PFSK-1 (cell line): ENCODE results near the gene FAM168A.

Experiments used
- FOXP2 ChIP-seq: optimal IDR thresholded peaks from 2 replicates; pipeline ENCODE3; 2011; ENCODE audit warnings: borderline replicate concordance, control low read depth, inconsistent platforms; ENCODE audit not compliant: insufficient read depth; ENCODE audit errors: extremely low read length, extremely low read depth
- POLR2AphosphoS5 ChIP-seq: IDR thresholded peaks from 2 replicates; pipeline ENCODE4 v1.6.1; 2012; ENCODE audit warnings: low read depth, mild to moderate bottlenecking, control low read depth, low read length, moderate library complexity
- SIN3A ChIP-seq: IDR thresholded peaks from 2 replicates; pipeline ENCODE4 v1.6.1; 2012; ENCODE audit warnings: mild to moderate bottlenecking, low read length, moderate library complexity, borderline replicate concordance; ENCODE audit not compliant: insufficient read depth
- TAF1 ChIP-seq: IDR thresholded peaks from 2 replicates; pipeline ENCODE4 v1.6.1; 2012; ENCODE audit warnings: low read length, control low read depth, borderline replicate concordance; ENCODE audit not compliant: insufficient read depth
- TF ChIP-seq, protein P1 (sequence below), 2 experiments: IDR thresholded peaks; 2 replicates each; pipeline versions ENCODE4 v1.6.1 to v1.8.0; 2011 to 2012; ENCODE audit warnings: low read depth in 2 of 2, low read length in 2 of 2, control low read depth in 1 of 2, inconsistent platforms in 1 of 2, mild to moderate bottlenecking in 1 of 2, moderate library complexity in 1 of 2; ENCODE audit not compliant: insufficient read depth in 1 of 2

FAM168A gene

DNA sequence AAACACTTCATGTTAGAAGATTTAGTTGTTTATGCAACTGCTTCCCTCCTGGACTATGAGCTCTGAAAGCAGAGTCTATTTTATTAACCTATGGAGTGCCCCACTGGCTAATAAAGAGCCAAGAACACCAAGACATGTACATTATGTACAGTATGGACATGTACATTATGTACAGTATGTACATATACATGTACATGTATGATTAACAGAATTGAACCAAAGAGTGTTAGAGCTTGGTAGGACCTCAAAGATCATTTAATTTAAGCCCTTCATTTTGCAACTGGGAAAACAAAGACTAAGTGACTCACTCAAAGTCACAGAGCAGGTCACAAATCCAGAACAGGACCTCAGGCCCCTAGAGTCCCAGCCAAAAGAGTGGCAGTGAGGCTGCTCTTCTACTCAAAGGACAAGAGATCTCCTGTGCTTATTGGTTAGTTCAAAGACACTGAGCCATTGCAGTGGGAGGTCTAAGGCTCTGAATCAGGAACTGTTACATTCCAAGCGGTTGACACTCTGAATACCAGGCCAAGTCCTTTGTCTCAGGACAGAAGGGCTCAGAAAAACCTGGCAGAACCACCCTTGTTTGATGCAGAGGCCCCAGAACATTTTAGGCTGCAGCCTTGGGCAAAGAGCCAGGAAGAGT, 103.8 kb downstream of the FAM168A start:
- no peak for TF ChIP-seq TAF1
- TF ChIP-seq SIN3A, result no peak
- no peak for TF ChIP-seq POLR2AphosphoS5
- TF ChIP-seq, protein P1, sequence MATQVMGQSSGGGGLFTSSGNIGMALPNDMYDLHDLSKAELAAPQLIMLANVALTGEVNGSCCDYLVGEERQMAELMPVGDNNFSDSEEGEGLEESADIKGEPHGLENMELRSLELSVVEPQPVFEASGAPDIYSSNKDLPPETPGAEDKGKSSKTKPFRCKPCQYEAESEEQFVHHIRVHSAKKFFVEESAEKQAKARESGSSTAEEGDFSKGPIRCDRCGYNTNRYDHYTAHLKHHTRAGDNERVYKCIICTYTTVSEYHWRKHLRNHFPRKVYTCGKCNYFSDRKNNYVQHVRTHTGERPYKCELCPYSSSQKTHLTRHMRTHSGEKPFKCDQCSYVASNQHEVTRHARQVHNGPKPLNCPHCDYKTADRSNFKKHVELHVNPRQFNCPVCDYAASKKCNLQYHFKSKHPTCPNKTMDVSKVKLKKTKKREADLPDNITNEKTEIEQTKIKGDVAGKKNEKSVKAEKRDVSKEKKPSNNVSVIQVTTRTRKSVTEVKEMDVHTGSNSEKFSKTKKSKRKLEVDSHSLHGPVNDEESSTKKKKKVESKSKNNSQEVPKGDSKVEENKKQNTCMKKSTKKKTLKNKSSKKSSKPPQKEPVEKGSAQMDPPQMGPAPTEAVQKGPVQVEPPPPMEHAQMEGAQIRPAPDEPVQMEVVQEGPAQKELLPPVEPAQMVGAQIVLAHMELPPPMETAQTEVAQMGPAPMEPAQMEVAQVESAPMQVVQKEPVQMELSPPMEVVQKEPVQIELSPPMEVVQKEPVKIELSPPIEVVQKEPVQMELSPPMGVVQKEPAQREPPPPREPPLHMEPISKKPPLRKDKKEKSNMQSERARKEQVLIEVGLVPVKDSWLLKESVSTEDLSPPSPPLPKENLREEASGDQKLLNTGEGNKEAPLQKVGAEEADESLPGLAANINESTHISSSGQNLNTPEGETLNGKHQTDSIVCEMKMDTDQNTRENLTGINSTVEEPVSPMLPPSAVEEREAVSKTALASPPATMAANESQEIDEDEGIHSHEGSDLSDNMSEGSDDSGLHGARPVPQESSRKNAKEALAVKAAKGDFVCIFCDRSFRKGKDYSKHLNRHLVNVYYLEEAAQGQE (IDR thresholded peaks at IDR 0.05; ENCODE audit: insufficient read depth in 1 of 2, low read depth in 2 of 2, low read length in 2 of 2), result no peak
- no peak for TF ChIP-seq FOXP2

DNA sequence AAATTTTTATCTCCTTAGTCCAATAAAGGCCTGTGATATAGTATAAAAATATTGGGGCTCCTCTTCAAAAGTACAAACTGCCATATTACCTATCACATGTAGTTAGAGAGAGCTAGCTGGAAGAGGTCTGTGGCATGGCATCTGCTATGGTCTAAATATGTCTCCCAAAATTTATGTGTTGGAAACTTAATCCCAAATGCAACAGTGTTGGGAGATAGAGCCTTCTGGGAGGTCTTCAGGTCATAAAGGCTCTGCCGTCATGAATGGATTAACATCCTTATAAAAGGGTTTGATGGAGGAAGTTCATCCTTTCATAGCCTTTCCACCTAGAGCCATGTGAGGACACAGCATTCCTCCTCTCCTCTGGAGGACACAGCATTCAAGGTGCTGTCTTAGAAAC, 116.3 kb downstream of the FAM168A start:
- no peak for TF ChIP-seq SIN3A
- no peak for TF ChIP-seq FOXP2
- no peak for TF ChIP-seq TAF1
- TF ChIP-seq POLR2AphosphoS5, result no peak
- TF ChIP-seq, protein P1 (IDR thresholded peaks at IDR 0.05; ENCODE audit: insufficient read depth in 1 of 2, low read depth in 2 of 2, low read length in 2 of 2), result no peak

DNA sequence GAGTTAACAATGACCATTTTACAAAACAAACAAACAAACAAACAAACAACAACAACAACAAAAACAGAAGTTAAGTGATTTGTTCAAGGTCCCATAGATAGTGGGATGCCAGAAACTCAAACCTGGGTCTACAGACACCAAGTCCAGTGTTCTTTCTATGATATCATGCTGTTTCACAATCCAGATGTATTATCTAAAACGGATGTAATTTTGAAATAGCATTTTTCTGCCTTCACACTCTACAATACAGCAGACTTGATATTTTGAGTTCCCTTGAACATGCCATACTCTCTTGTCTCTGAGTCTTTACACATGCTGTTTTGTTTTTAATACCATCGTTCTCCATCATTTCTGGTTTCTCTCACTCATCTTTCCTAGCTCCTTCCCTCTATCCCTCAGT, 117.2 kb downstream of the FAM168A start:
- TF ChIP-seq TAF1 (no peak), SIN3A (no peak), POLR2AphosphoS5 (no peak), FOXP2 (no peak)
- TF ChIP-seq, protein P1 (IDR thresholded peaks at IDR 0.05; ENCODE audit: insufficient read depth in 1 of 2, low read depth in 2 of 2, low read length in 2 of 2), result no peak

DNA sequence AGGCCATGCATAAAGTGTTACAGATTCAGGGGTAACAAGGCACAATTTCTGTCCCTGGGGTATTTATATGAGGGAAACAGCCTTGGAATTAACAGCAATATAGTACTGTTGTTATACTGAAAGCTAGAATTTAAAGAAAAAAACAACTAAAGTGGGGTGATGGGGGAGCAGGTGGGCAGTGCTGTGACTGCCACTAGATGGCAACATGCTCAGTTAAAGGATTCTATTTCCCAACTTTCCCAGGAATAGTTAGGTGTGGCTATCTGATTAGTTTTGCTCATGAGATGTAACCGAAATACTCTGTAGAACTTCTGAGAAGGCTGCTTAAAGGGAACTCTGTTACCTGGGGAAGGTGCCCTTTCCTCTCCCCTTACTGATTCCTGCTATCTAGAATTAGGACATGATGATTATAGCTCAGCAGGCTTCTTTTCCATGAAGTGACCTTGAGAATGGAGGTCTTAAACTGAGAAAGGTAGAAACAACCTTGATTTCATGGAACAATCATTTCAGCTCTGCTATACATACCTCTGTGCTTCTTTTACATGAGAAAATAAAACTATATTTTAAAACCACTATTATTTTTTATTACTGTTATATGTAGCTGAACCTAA, 119.1 kb downstream of the FAM168A start:
- no peak for TF ChIP-seq POLR2AphosphoS5
- TF ChIP-seq, protein P1 (IDR thresholded peaks at IDR 0.05; ENCODE audit: insufficient read depth in 1 of 2, low read depth in 2 of 2, low read length in 2 of 2), result no peak
- TF ChIP-seq SIN3A, result no peak
